Measurements from ENCODE around the gene DENND6B. TPM values are rescaled to one million over a fixed set of nuclear protein-coding genes. Genes with fewer than 3 reads are reported as not detected.

Gene DENND6B, protein sequence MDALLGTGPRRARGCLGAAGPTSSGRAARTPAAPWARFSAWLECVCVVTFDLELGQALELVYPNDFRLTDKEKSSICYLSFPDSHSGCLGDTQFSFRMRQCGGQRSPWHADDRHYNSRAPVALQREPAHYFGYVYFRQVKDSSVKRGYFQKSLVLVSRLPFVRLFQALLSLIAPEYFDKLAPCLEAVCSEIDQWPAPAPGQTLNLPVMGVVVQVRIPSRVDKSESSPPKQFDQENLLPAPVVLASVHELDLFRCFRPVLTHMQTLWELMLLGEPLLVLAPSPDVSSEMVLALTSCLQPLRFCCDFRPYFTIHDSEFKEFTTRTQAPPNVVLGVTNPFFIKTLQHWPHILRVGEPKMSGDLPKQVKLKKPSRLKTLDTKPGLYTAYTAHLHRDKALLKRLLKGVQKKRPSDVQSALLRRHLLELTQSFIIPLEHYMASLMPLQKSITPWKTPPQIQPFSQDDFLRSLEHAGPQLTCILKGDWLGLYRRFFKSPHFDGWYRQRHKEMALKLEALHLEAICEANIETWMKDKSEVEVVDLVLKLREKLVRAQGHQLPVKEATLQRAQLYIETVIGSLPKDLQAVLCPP
- total RNA-seq: 0.37 and 1.3 TPM in 2 replicates

DNA sequence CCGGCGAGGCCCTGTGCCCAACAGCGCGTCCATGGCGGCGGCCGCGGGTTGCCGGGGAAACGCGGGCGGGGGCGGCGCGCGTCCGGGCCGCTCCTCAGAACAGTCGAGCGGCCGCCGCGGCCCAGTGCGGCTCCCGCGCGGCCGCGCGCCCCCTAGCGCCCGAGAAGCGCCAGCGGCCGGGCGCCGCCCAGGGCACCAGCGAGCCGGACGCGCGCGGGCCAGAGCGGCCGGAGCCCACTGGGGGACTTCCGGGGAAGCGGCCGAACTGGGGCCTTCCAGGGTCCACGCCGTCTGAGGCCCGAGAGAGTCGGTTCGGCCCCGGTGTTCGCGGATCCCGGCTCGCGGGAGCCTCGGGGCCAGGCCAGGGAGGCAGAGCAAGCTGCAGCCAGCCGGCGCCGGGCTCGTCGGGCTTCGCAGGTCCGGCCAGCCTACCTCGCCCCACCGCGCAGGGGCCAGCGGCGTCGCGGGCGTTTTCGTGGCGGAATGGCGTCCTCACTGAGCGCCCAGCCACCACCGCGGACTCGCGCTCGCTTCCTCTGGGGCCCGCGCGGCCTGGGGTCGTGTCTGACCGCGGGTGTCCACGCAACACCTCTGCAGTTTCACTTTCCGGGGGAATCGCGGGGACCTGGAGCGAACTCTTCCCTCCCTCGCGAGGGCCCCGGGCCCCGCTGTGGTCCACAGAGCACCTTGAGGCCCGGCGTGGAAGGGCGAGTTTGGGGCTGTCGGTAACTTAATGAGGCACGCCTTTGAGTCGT, at the start of gene DENND6B:
TSS of gene DENND6B (minus strand) at position 57 of the 755 bp plus-strand sequence. CDS start at position 33, 24 bp downstream.

DNA sequence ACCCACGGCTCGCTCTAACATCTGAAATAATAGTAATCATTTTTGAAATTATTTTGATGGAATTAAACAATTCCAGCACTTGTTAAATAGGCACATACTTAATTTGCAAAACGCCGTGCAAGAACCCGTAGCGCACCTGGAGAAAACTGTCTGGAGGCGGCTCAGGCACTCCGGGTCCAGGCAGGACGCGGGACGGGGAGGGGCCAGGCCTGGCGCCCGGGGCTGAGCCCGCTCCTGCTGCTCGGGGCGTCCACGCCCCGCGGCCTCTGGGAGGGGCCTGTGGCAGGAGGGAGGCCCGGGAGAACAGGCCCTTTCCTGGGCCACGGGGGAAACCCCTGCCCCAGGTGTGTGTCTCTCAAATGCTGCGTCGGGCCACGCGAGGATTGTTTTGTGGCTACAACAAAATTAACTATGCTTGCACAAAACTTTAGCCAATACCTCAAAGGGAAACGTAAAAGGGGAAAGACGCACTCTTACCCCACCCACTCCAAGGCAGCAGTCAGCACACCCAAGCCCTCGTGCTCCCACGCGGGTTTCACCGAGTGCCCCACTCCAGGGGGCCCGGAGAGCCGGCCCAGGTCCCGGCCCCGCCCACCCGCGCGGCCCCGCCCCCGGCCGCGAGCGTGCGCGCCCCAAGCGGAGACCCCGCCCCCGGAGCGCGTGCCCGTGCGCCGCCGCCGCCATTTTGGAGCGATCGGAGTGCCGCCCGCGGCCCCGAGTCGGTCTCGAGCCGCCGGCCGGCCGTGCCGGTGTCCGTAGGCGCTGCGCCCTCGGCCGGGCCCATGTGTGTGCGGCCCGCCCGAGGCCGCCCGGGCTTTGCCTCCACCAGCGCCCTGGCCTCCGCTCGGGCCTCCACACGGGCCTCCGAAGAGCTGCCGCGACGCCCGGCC, 16.1 kb upstream of the DENND6B start, which contains the start of gene PPP6R2:
TSS of gene PPP6R2 (plus strand) at position 677 of the 890 bp plus-strand sequence. CDS start 50,582 bp downstream, outside the sequence.

DNA sequence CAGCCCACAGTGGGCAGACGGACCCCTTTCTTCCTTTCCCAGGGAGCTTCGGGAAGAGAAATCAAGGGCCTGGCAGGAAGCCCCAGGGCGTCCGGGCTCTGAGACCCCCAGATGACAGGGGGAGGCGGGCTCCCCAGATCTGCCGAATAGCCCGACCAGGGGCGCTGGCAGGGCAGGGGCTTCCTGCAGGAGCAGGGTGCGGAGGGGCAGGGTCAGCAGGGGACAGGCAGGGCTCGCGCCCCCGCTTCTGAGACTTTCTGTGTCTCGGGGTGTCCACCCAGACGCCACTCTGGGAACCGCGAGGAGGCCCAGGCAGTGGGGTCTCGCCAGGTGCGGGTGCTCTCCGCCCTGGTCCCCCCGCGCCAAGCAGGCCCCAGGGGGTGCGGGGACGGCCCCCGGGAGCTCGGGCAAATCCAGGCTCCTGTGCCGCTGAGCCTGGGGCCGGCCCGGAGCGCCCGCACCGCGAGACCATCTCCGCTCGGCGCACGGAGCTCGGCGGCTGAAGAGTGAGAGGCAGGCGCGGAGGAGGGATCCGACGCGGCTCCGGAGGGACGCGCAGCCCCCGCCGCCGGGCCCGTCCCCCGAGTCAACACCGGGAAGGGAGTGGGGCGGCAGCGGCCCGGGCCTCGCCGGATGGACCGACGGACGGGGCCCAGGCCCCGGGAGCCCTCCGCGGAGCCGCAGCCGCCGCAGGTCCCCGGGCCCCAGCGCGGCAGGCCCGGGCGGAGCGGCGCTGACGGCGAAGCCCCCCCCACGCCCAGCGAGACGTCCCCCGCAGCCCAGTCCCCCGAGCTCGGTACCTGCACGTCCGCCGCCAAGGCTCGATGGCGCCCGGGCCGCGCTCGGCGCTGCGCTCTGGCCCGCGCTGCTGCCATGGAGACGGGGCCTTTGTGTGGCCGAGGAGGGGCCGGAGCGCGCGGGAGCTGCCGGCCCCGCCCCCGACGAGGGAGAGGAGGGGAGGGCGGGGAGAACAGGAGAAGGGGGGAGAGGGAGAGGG, 19.8 kb downstream of the DENND6B start, which contains the start of gene PLXNB2:
TSS of gene PLXNB2 (minus strand) at position 894 of the 997 bp plus-strand sequence. CDS start 17,062 bp downstream, outside the sequence.

DNA sequence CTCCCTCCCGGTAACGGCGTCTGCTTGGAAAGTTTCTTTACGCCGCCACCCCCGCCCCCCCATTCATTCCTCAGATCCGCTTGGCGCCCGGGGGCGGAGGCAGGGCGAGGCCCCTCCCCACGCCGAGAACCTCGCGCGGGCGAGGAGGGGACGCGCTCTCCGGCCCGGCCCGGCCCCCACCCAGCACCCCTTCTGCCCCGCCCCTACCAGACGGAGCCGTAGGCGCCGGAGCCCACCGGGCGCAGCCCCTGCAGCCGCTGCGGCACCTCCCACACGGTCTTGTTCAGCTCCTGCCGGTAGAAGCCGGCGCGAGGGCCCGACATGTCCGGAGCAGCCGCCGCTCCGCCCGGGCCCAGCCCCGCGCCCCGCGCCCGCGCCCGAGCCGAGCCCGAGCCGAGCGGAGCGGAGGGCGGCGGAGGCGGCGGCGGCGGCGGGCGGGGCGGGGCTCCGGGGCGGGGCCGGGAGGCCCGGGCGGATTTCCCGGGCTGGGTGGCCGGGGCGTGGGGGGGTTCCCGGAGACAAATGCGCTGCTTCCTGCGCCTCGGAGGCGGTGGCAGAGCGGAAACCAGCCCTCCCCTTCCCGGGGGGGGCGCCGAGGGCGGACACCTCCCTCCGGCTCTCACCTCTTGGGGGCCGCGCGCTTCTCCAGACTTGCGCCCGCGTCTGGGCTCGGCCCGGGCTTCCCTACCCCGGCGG, 56.7 kb downstream of the DENND6B start, which contains the start of gene MAPK11:
TSS of gene MAPK11 (minus strand) at position 411 of the 696 bp plus-strand sequence. CDS start at position 323, 88 bp downstream.

DNA sequence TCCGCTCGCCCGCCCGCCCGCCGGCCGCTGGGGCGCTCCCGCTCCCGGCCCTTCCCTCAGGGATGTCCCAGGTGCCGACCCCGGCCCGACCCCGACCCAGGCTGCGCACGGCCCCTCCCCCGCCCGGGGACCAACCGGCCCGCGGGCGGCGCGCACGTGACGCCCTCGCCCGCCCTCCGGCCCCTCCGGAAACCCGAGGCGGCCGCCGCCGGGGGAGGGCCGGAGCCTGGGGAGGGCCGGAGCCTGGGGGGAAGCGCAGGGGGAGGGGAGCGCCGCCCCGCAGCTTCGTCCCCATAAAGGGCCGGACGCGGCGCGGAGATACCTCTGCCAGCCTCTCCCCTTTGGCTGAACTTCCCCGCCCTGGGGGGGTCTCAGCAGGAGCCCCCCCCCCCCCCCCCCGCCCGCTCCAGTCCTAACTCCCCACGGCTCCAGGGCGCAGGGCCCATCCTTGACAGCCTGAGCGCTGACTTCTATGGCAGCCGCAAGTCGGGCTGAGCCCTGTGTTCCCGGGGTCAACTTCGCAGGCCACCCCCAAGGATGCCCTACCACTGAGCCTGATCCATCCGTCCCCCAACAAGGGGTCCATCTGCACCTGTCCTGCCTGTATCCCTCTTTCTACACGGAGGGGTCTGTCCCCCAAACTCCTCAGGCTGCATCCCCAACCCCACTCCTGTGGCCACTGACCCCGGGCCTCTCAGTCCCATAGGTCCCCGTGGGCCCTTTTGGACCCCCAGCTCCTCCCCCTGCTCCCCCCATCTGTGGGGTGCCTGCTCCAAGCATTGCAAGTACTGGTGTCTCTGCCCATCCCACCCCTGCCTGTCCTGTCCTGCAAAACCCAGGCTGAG, 65.0 kb downstream of the DENND6B start, which contains the start of gene MAPK12:
TSS of gene MAPK12 (minus strand) at position 69 of the 845 bp plus-strand sequence. CDS start 174 bp downstream, outside the sequence.

Other genes starting within 250 kb of the DENND6B start
- gene MLC1, start 241.6 kb downstream of the DENND6B start, total RNA-seq: 0.37 TPM in 1 of 2 replicates, not detected in the other
- gene MOV10L1, start 237.0 kb downstream of the DENND6B start, total RNA-seq: 0.07 and 0.98 TPM in 2 replicates
- 0.46 and 0.71 TPM in 2 replicates for gene PANX2, start 156.3 kb downstream of the DENND6B start, total RNA-seq
- 54.1 and 59.9 TPM in 2 replicates for gene TRABD, start 141.1 kb downstream of the DENND6B start, total RNA-seq
- 54.4 and 60.5 TPM in 2 replicates for gene SELENOO, start 126.0 kb downstream of the DENND6B start, total RNA-seq
- gene TUBGCP6, start 82.0 kb downstream of the DENND6B start, total RNA-seq: 14.5 and 25.8 TPM in 2 replicates
- gene HDAC10, start 75.7 kb downstream of the DENND6B start, total RNA-seq: 26.7 and 37.4 TPM in 2 replicates
- 17.8 and 19.5 TPM in 2 replicates for gene MAPK12, start 65.3 kb downstream of the DENND6B start, total RNA-seq
- 3.5 and 7.8 TPM in 2 replicates for gene MAPK11, start 56.6 kb downstream of the DENND6B start, total RNA-seq
- 184 and 221 TPM in 2 replicates for gene PLXNB2, start 19.4 kb downstream of the DENND6B start, total RNA-seq
- 45.2 and 49.7 TPM in 2 replicates for gene PPP6R2, start 16.3 kb upstream of the DENND6B start, total RNA-seq
- gene SBF1, start 148.0 kb upstream of the DENND6B start, total RNA-seq: 62.7 and 82.7 TPM in 2 replicates
- 1.4 and 1.6 TPM in 2 replicates for gene ADM2, start 154.5 kb upstream of the DENND6B start, total RNA-seq
- gene MIOX, start 159.8 kb upstream of the DENND6B start, total RNA-seq: not detected in 2 replicates
- gene LMF2, start 180.7 kb upstream of the DENND6B start, total RNA-seq: 46.5 and 55.9 TPM in 2 replicates
- 38.6 and 55.7 TPM in 2 replicates for gene NCAPH2, start 181.2 kb upstream of the DENND6B start, total RNA-seq
- 1.8 TPM in 1 of 2 replicates, not detected in the other for gene SCO2, start 198.6 kb upstream of the DENND6B start, total RNA-seq
- 41.4 and 51.3 TPM in 2 replicates for gene TYMP, start 203.0 kb upstream of the DENND6B start, total RNA-seq
- not detected in 2 replicates for gene KLHDC7B, start 218.9 kb upstream of the DENND6B start, total RNA-seq
- 1.1 TPM in 1 of 2 replicates, not detected in the other for gene SYCE3, start 235.9 kb upstream of the DENND6B start, total RNA-seq